Measurements from ENCODE around the gene PTCD3. TPM values are rescaled to one million over a fixed set of nuclear protein-coding genes. Genes with fewer than 3 reads are reported as not detected.

The PTCD3 gene
- total RNA-seq, 1 experiment from 2014 or later: 180 TPM

DNA sequence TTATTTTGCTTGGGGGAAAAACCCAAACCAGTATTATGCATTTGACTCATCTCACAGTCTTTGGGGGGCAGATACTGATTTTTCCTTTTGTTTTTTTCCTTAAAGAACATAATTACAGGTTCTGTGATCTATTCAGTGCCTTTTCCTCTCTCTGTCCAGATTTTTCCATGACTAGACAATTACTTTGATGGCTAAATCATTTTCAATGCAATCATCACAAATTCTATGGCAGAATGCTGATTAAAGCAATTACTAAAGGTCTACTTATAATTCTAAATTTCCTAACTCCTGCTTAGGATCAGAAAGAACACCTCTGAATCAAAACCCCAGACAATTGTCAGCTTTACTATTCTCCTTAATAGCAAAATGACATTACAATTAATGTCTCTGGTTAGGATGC, 39.1 kb upstream of the PTCD3 start:
- Histone ChIP-seq H3K4me1 (ENCODE audit: insufficient read depth, low read length) (no peaks in the 10 kb centered on the region), H2AFZ (ENCODE audit: low read length) (no peak overlapping the region), H3K79me2 (ENCODE audit: insufficient read depth, low read length) (no peaks in the 10 kb centered on the region), H2BK20ac (ENCODE audit: low read depth, low read length, poor library complexity, severe bottlenecking) (no peak overlapping the region), H3K56ac (ENCODE audit: insufficient read length, low read depth, low read length) (no peak overlapping the region), H3K23ac (ENCODE audit: insufficient read length, low read depth, low read length) (no peak overlapping the region), H2BK120ac (ENCODE audit: low read depth, low read length, poor library complexity, severe bottlenecking) (no peak overlapping the region), H3K27ac (ENCODE audit: insufficient read length, low read depth, low read length) (no peak overlapping the region), H2BK12ac (ENCODE audit: insufficient read length, low read depth, low read length) (no peak overlapping the region), H4K8ac (replicated peaks; ENCODE audit: insufficient read length, low read depth, low read length) (no peak overlapping the region), H3T11ph (ENCODE audit: low read length) (no peak overlapping the region), H3K18ac (ENCODE audit: insufficient read length, low read depth, low read length) (no peak overlapping the region), H2BK15ac (ENCODE audit: low read depth, low read length) (no peak overlapping the region), H3K23me2 (ENCODE audit: insufficient read length, low read depth, low read length, poor library complexity, severe bottlenecking) (no peaks in the 10 kb centered on the region), H4K91ac (ENCODE audit: insufficient read length, low read depth, low read length) (no peak overlapping the region), H3K9me3 (ENCODE audit: control insufficient read depth, low read depth, low read length) (no peaks in the 10 kb centered on the region), H4K5ac (ENCODE audit: insufficient read length, low read depth, low read length) (no peak overlapping the region), H3K4ac (ENCODE audit: low read depth, low read length) (no peak overlapping the region), H2AK5ac (ENCODE audit: insufficient read length, low read length) (no peak overlapping the region), H3K14ac (ENCODE audit: insufficient read depth, low read length) (no peak overlapping the region), H3K79me1 (ENCODE audit: insufficient read depth, low read depth, low read length, poor library complexity, severe bottlenecking) (no peaks in the 10 kb centered on the region), H3K27me3 (ENCODE audit: insufficient read depth, low read length) (no peaks in the 10 kb centered on the region), H3K9ac (ENCODE audit: extremely low read depth, insufficient read length, low read length) (no peak overlapping the region), H3K4me2 (ENCODE audit: insufficient read depth, insufficient read length, low read length) (no peak overlapping the region), H2BK5ac (ENCODE audit: insufficient read length, low read length) (no peak overlapping the region), H4K20me1 (ENCODE audit: control insufficient read depth, insufficient read depth, insufficient read length) (no peaks in the 10 kb centered on the region)
- TF ChIP-seq, protein P1, sequence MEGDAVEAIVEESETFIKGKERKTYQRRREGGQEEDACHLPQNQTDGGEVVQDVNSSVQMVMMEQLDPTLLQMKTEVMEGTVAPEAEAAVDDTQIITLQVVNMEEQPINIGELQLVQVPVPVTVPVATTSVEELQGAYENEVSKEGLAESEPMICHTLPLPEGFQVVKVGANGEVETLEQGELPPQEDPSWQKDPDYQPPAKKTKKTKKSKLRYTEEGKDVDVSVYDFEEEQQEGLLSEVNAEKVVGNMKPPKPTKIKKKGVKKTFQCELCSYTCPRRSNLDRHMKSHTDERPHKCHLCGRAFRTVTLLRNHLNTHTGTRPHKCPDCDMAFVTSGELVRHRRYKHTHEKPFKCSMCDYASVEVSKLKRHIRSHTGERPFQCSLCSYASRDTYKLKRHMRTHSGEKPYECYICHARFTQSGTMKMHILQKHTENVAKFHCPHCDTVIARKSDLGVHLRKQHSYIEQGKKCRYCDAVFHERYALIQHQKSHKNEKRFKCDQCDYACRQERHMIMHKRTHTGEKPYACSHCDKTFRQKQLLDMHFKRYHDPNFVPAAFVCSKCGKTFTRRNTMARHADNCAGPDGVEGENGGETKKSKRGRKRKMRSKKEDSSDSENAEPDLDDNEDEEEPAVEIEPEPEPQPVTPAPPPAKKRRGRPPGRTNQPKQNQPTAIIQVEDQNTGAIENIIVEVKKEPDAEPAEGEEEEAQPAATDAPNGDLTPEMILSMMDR (conservative IDR thresholded peaks at IDR 0.05): no peak
- H3K27me3 Mint-ChIP-seq (ENCODE audit: low read depth): no peaks in the 10 kb centered on the region
- H3K9me3 Mint-ChIP-seq: peaks cover 0 to 3% of the 10 kb centered on the region in 2 experiments; a peak in 1 of 5 replicates
- H3K36me3 Mint-ChIP-seq (ENCODE audit: insufficient read depth in 1 of 3, low read depth in 3 of 3): peaks cover 53 to 92% (median 84%) of the 10 kb centered on the region in 3 experiments; a peak in 6 of 7 replicates
- no peak for DNase-seq
- no peak overlapping the region for H3K4me3 Mint-ChIP-seq
- no peak overlapping the region for H3K27ac Mint-ChIP-seq
- no peaks in the 10 kb centered on the region for H3K4me1 Mint-ChIP-seq

All from H9 (cell line).